Subcutaneous adipose tissue (tissue), 4 donors: ENCODE data around the gene LRRC8A. TPM values are rescaled to one million over a fixed set of nuclear protein-coding genes. Genes with fewer than 3 reads are reported as not detected.

ENCODE experiments used
- CTCF ChIP-seq: fragments of 450-650 bp; IDR thresholded peaks from one replicate; pipeline ENCODE4 v1.5.1; 2016; ENCODE audit warnings: low read depth, mild to moderate bottlenecking, control low read depth, antibody characterized with exemption, moderate library complexity
- total RNA-seq, 4 donors: library from RNA; depleted of rRNA; stranded (reverse); fragments of >200 nt; gene quantifications; one replicate each; pipeline ENCODE4 v1.1.0, GENCODE V29; 2016

LRRC8A gene
- total RNA-seq, 4 donors from 2014 or later, result 17.2 to 78.6 (median 24.4) TPM

GRCh38 chr9:128927731-128928411 is 45.9 kb downstream of the LRRC8A start:
- TF ChIP-seq CTCF, result no peak

GRCh38 chr9:128928624-128929023 is 46.7 kb downstream of the LRRC8A start:
- TF ChIP-seq CTCF, result no peak

GRCh38 chr9:128929560-128929959 is 47.6 kb downstream of the LRRC8A start:
- TF ChIP-seq CTCF, result no peak

GRCh38 chr9:128933731-128934130 is 51.8 kb downstream of the LRRC8A start:
- no peak for TF ChIP-seq CTCF

GRCh38 chr9:128936171-128936865 is 54.4 kb downstream of the LRRC8A start:
- no peak for TF ChIP-seq CTCF

GRCh38 chr9:128937310-128938165 is 55.6 kb downstream of the LRRC8A start:
- TF ChIP-seq CTCF, result no peak
